Esophagus squamous epithelium (tissue), 5 donors: ENCODE measurements around the gene SPATC1L. TPM values are rescaled to one million over a fixed set of nuclear protein-coding genes. Genes with fewer than 3 reads are reported as not detected.
A peak's percentile ranks its signal among the peaks of the same experiment; 100 is the strongest.
"Not testable (repeated sequence)": the region's sequence is repeated elsewhere in the genome, so short reads cannot be mapped to it uniquely, and the experiment has no call there.

Experiments used
- DNase-seq: peaks from one replicate; lab custom pipeline; 2025; lab: John Stamatoyannopoulos, UW
- H3K27ac ChIP-seq, 4 donors: fragments of 200-600 bp; sonication (generic); one replicate each; pipeline ENCODE4 v1.5.1; 2016 to 2019; ENCODE audit warnings: mild to moderate bottlenecking in 1 of 4
- H3K27me3 ChIP-seq, 4 donors: fragments of 200-600 bp; sonication (generic); 1 replicate in 3 of 4; 2 replicates in 1 of 4; pipeline versions ENCODE4 v1.5.1 to v1.6.0; 2017 to 2021; ENCODE audit warnings: antibody characterized with exemption in 1 of 4
- H3K36me3 ChIP-seq, 3 donors: fragments of 200-600 bp; sonication (generic); one replicate each; pipeline ENCODE4 v1.5.1; 2016 to 2019
- H3K4me1 ChIP-seq, 3 donors: fragments of 200-600 bp; sonication (generic); one replicate each; pipeline ENCODE4 v1.5.1; 2017 to 2019
- H3K4me3 ChIP-seq, 4 donors: fragments of 200-600 bp; sonication (generic); 1 replicate in 3 of 4; 2 replicates in 1 of 4; pipeline ENCODE4 v1.5.1; 2016 to 2019; ENCODE audit warnings: mild to moderate bottlenecking in 2 of 4, moderate library complexity in 1 of 4
- H3K9me3 ChIP-seq, 3 donors: fragments of 200-600 bp; sonication (generic); one replicate each; pipeline ENCODE4 v1.5.1; 2016 to 2019
- POLR2A ChIP-seq, 4 donors: fragments of 450-650 bp; IDR thresholded peaks; one replicate each; pipeline ENCODE4 v1.6.1; 2017; ENCODE audit warnings: antibody characterized with exemption in 4 of 4, mild to moderate bottlenecking in 4 of 4, moderate library complexity in 3 of 4
- WGBS, 2 donors: methylation state at CpG; one replicate each; pipeline ENCODE4 v1.1.5; 2018; 5-methylcytosine and 5-hydroxymethylcytosine counted together
- intact Hi-C: fragments of 100-400 bp; cut with DNase I; formaldehyde crosslinking; loops from one replicate; pipeline ENCODE4 v1.15.0; 2022
- total RNA-seq, 4 donors: library from RNA; depleted of rRNA; stranded (reverse); fragments of >200 nt; gene quantifications; one replicate each; pipeline ENCODE4 v1.1.0, GENCODE V29; 2016
- TF ChIP-seq, protein P1 (sequence below), 6 experiments: fragments of 450-650 bp in 4 of 6; fragments of 200-600 bp in 2 of 6; sonication (generic) in 2 of 6; IDR thresholded peaks; one replicate each; pipeline ENCODE4 v1.5.1; 2016 to 2019; ENCODE audit warnings: antibody characterized with exemption in 6 of 6, mild to moderate bottlenecking in 4 of 6, moderate library complexity in 4 of 6
- donor health status: DM: yes; HTN: yes; CAD: no.

The SPATC1L gene
- total RNA-seq, 4 donors from 2014 or later, result 4.0 to 7.2 (median 6.3) TPM

- DNase-seq, result no peak
- Histone ChIP-seq H3K36me3 (peaks cover 0 to 17% (median 0%) of the 10 kb centered on the region in 3 donors), H3K4me3 (no peak overlapping the region)
Observed at GRCh38 chr21:46185716-46186115, 1.5 kb upstream of the SPATC1L start.

DNA sequence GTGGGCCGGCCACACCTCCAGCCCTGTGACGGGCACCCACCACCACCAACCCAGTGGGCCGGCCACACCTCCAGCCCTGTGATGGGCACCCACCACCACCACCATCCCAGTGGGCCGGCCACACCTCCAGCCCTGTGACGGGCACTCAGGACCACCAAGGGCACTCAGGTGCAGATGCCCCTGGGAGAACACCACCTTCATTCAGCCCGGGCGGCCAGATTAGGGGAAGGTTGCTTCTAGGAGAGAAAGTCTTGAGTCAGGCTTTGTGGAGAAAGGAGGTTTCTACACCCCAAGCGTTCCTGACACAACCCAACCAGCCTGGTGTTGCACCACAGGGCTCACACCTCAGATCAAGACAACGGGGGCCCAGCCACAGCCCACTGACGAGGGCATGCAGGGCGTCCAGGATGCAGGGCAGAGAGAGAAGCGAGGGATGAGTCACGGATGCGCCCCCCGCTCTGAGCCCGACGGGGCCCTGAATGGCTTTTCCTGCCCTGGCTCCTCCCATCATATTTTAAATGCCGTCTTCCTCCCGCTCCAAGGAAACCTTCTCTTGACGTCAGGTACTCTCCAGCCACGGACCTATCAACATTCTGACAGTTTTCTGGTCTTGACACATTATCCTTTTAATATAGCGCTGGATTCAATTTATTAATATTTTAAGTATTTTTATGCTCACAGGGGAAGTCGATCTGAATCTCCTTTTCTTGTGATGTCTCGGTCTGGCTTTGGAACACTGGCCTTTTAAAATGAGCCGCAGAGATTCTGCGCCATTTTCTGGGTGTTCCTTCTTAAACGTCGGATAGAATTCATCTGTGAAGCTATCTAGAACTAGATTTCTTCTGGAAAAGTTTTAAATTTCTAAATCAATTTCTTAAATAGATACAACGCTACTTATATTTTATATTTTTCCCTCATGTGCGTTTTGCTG is 631 bp upstream of the SPATC1L start:
- peak; percentile 72 for DNase-seq
- intact Hi-C loops, result no loop called here
- TF ChIP-seq, protein P1, sequence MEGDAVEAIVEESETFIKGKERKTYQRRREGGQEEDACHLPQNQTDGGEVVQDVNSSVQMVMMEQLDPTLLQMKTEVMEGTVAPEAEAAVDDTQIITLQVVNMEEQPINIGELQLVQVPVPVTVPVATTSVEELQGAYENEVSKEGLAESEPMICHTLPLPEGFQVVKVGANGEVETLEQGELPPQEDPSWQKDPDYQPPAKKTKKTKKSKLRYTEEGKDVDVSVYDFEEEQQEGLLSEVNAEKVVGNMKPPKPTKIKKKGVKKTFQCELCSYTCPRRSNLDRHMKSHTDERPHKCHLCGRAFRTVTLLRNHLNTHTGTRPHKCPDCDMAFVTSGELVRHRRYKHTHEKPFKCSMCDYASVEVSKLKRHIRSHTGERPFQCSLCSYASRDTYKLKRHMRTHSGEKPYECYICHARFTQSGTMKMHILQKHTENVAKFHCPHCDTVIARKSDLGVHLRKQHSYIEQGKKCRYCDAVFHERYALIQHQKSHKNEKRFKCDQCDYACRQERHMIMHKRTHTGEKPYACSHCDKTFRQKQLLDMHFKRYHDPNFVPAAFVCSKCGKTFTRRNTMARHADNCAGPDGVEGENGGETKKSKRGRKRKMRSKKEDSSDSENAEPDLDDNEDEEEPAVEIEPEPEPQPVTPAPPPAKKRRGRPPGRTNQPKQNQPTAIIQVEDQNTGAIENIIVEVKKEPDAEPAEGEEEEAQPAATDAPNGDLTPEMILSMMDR (IDR thresholded peaks at IDR 0.05), result no peak
- TF ChIP-seq POLR2A (IDR thresholded peaks at IDR 0.05), result no peak
- peaks cover 0 to 25% (median 15%) of the 10 kb centered on the region in 3 donors for H3K4me1 ChIP-seq
- no peaks in the 10 kb centered on the region for H3K27me3 ChIP-seq
- H3K27ac ChIP-seq, result peak overlapping the region; percentile 70 to 88 (median 86)
- peak overlapping the region; percentile 44 to 81 (median 56) for H3K4me3 ChIP-seq
- no peaks in the 10 kb centered on the region for H3K9me3 ChIP-seq
- peaks cover 0 to 9% (median 0%) of the 10 kb centered on the region in 3 donors for H3K36me3 ChIP-seq
- 15 to 37% methylated on average over 21 to 22 of the region's 30 CpGs for WGBS, 2 donors

More at GRCh38 chr21:46185716-46186115, 1.5 kb upstream of the SPATC1L start:
- Histone ChIP-seq H3K4me1 (peaks cover 0 to 34% (median 15%) of the 10 kb centered on the region in 3 donors), H3K9me3 (no peaks in the 10 kb centered on the region), H3K27me3 (no peaks in the 10 kb centered on the region), H3K27ac (peak overlapping the region in 2 of 4 donors; percentile 88)
- intact Hi-C loops, result no loop called here
- no peak for TF ChIP-seq POLR2A (IDR thresholded peaks at IDR 0.05)
- TF ChIP-seq, protein P1 (IDR thresholded peaks at IDR 0.05), result no peak
- WGBS, 2 donors, result 80 to 87% methylated on average over 7 of the region's 7 CpGs

DNA sequence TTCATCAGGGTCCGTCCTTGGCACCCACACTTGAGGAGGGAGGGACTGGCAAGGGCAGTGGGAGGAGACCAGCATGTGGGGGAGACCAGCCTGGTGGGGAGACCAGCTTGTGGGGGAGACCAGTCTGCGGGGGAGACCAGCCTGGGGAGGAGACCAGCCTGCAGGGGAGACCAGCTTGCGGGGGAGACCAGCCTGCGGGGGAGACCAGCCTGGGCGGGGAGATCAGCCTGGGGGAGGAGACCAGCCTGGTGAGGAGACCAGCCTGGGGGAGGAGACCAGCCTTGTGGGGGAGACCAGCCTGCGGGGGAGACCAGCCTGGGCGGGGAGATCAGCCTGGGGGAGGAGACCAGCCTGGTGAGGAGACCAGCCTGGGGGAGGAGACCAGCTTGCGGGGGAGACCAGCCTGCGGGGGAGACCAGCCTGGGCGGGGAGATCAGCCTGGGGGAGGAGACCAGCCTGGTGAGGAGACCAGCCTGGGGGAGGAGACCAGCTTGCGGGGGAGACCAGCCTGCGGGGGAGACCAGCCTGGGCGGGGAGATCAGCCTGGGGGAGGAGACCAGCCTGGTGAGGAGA is 836 bp downstream of the SPATC1L start:
- H3K27me3 ChIP-seq, intact Hi-C loops, H3K9me3 ChIP-seq, H3K36me3 ChIP-seq, DNase-seq: not testable (repeated sequence)
- H3K4me1 ChIP-seq, result peaks cover 0 to 11% (median 3%) of the 10 kb centered on the region in 3 donors
- H3K27ac ChIP-seq, result peak overlapping the region in 2 of 4 donors; percentile 59 to 69
- peak overlapping the region in 3 of 4 donors; percentile 41 to 81 (median 73) for H3K4me3 ChIP-seq
- WGBS, 2 donors, result 60% methylated on average over 1 of the region's 13 CpGs; no CpG with 5 or more reads in 1 of the 2 donors

DNA sequence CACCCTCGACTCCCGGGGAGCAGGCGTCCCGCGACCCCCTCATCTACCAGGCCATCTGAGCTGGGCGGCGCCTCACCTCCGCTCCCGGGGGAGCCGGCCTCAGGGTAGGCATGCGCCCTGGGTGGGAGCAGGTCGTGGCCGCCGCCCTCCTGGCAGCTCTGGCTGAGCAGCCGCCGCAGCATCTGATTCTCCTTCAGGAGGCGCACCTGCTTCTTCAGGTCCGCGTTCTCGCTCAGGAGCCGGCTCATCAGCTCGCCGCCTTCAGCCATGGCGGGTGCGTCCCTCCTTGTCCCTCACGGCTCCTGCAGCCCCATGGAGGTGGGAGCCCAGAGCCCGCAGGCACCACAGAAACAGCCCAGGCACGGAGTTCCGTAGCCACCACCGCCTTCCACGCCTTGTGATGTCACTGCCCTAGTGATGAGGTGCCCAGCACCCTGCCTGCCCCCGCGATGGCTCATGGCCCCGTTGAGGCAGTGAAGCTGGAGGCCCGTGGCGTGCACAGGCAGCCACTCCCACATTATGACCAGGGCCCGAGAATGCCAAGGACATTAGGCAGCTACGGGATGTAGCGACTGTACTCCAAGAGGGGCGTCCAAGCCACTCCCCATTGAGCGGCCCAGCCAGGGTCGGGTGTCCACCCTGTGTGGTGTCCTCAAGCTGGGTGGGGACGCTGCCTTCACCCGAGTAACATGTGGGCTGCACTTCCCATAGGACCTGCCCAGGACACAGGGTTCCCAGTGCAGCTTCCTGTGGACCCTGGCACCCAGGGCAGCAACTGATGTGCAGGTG is 1.5 kb downstream of the SPATC1L start:
- peaks cover 0 to 5% (median 0%) of the 10 kb centered on the region in 3 donors for H3K4me1 ChIP-seq
- 89 to 95% methylated on average over 4 to 7 of the region's 44 CpGs for WGBS, 2 donors
- no peak for DNase-seq
- no peak overlapping the region for H3K27ac ChIP-seq
- TF ChIP-seq, protein P1 (IDR thresholded peaks at IDR 0.05), result no peak
- no peak for TF ChIP-seq POLR2A (IDR thresholded peaks at IDR 0.05)
- H3K9me3 ChIP-seq, result no peaks in the 10 kb centered on the region
- no peak overlapping the region for H3K4me3 ChIP-seq
- no peaks in the 10 kb centered on the region for H3K27me3 ChIP-seq
- H3K36me3 ChIP-seq, result no peaks in the 10 kb centered on the region
- intact Hi-C loops, result no loop called here

GRCh38 chr21:46181953-46182547 is 2.2 kb downstream of the SPATC1L start:
- Histone ChIP-seq H3K27me3 (no peaks in the 10 kb centered on the region), H3K9me3 (no peaks in the 10 kb centered on the region), H3K27ac (no peak overlapping the region), H3K4me3 (no peak overlapping the region), H3K36me3 (no peaks in the 10 kb centered on the region), H3K4me1 (peaks cover 0 to 5% (median 0%) of the 10 kb centered on the region in 3 donors)
- intact Hi-C loops, result no loop called here
- no peak for TF ChIP-seq POLR2A (IDR thresholded peaks at IDR 0.05)
- TF ChIP-seq, protein P1 (IDR thresholded peaks at IDR 0.05), result no peak
- no peak for DNase-seq
- WGBS, 2 donors, result 56 to 58% methylated on average over 1 to 8 of the region's 16 CpGs
